PFSK-1 (cell line): ENCODE measurements around the gene FAM234A.

ENCODE experiments used
- FOXP2 ChIP-seq: optimal IDR thresholded peaks from 2 replicates; pipeline ENCODE3; 2011; ENCODE audit warnings: borderline replicate concordance, control low read depth, inconsistent platforms; ENCODE audit not compliant: insufficient read depth; ENCODE audit errors: extremely low read length, extremely low read depth
- POLR2AphosphoS5 ChIP-seq: IDR thresholded peaks from 2 replicates; pipeline ENCODE4 v1.6.1; 2012; ENCODE audit warnings: low read depth, mild to moderate bottlenecking, control low read depth, low read length, moderate library complexity
- REST ChIP-seq, 2 experiments: IDR thresholded peaks; 2 replicates each; pipeline versions ENCODE4 v1.6.1 to v1.8.0; 2011 to 2012; ENCODE audit warnings: low read depth in 2 of 2, low read length in 2 of 2, control low read depth in 1 of 2, inconsistent platforms in 1 of 2, mild to moderate bottlenecking in 1 of 2, moderate library complexity in 1 of 2; ENCODE audit not compliant: insufficient read depth in 1 of 2
- SIN3A ChIP-seq: IDR thresholded peaks from 2 replicates; pipeline ENCODE4 v1.6.1; 2012; ENCODE audit warnings: mild to moderate bottlenecking, low read length, moderate library complexity, borderline replicate concordance; ENCODE audit not compliant: insufficient read depth
- TAF1 ChIP-seq: IDR thresholded peaks from 2 replicates; pipeline ENCODE4 v1.6.1; 2012; ENCODE audit warnings: low read length, control low read depth, borderline replicate concordance; ENCODE audit not compliant: insufficient read depth

GRCh38 chr16:270381-271255 lies 36.0 kb downstream of the FAM234A start:
- TF ChIP-seq POLR2AphosphoS5, result no peak
- no peak for TF ChIP-seq TAF1
- TF ChIP-seq REST (IDR thresholded peaks at IDR 0.05; ENCODE audit: insufficient read depth in 1 of 2, low read depth in 2 of 2, low read length in 2 of 2), result no peak
- no peak for TF ChIP-seq FOXP2
- no peak for TF ChIP-seq SIN3A
